Neural cell (in vitro differentiated cells): ENCODE results near the gene TMEM59L.

ENCODE experiments used
- CTCF ChIP-seq: fragments of 450-650 bp; IDR thresholded peaks from 2 replicates; pipeline ENCODE4 v1.5.1; 2014; ENCODE audit warnings: antibody characterized with exemption, mild to moderate bottlenecking, moderate library complexity; ENCODE audit not compliant: poor library complexity, severe bottlenecking
- EP300 ChIP-seq: fragments of 450-650 bp; conservative IDR thresholded peaks from 2 replicates; pipeline ENCODE4 v1.6.1; 2014; ENCODE audit warnings: antibody characterized with exemption, mild to moderate bottlenecking, moderate library complexity; ENCODE audit not compliant: poor library complexity, severe bottlenecking
- EZH2 ChIP-seq: fragments of 200-600, 300-800 bp; shearing (Covaris generic), sonication (generic); IDR thresholded peaks from 2 replicates; pipeline ENCODE4 v1.6.1; 2014; ENCODE audit warnings: antibody characterized with exemption, low read length, borderline replicate concordance, mild to moderate bottlenecking; ENCODE audit not compliant: insufficient read depth, poor library complexity, severe bottlenecking
- POLR2AphosphoS5 ChIP-seq: IDR thresholded peaks from 2 replicates; pipeline ENCODE4 v1.6.1; 2012
- RAD21 ChIP-seq: fragments of 450-650 bp; conservative IDR thresholded peaks from 2 replicates; pipeline ENCODE4 v1.6.1; 2014; ENCODE audit warnings: antibody characterized with exemption, mild to moderate bottlenecking, moderate library complexity
- REST ChIP-seq: IDR thresholded peaks from 2 replicates; pipeline ENCODE4 v1.6.1; 2012; ENCODE audit warnings: borderline replicate concordance
- SMC3 ChIP-seq: fragments of 450-650 bp; conservative IDR thresholded peaks from 2 replicates; pipeline ENCODE4 v1.6.1; 2014; ENCODE audit warnings: antibody characterized with exemption, mild to moderate bottlenecking, moderate library complexity; ENCODE audit not compliant: poor library complexity
- TAF1 ChIP-seq: IDR thresholded peaks from 2 replicates; pipeline ENCODE4 v1.6.1; 2012; ENCODE audit warnings: low read depth

GRCh38 chr19:18587962-18588610 is 24.6 kb upstream of the TMEM59L start:
- TF ChIP-seq CTCF (no peak), EP300 (no peak), POLR2AphosphoS5 (no peak), EZH2 (no peak), REST (no peak), RAD21 (no peak), TAF1 (no peak), SMC3 (no peak)
